ENCODE measurements around the gene SEMA5A. TPM values are rescaled to one million over a fixed set of nuclear protein-coding genes. Genes with fewer than 3 reads are reported as not detected.

Gene SEMA5A
- total and polyA plus RNA-seq, 2 of the 13 experiments (the other 11 are each of a cell fraction or from before 2014, with no cell fraction given), result 0.01 TPM; not detected in 1

- H3K4me2 ChIP-seq (ENCODE audit: low read depth, low read length), result no peak overlapping the region
- POLR2A ChIA-PET, result no interaction called here
- H2AFZ ChIP-seq (ENCODE audit: low read length), result no peak overlapping the region
- H3K27me3 ChIP-seq (ENCODE audit: control insufficient read depth in 1 of 2, insufficient read depth in 2 of 2, low read length in 2 of 2), result no peaks in the 10 kb centered on the region
- H3K9ac ChIP-seq (ENCODE audit: insufficient read depth, low read depth, low read length), result no peak overlapping the region
- no peak for TF ChIP-seq ATRX (CRISPR knock-in tag; IDR thresholded peaks at IDR 0.05; ENCODE audit: borderline replicate concordance)
- no peak for TF ChIP-seq FOXA3 (CRISPR knock-in tag; IDR thresholded peaks at IDR 0.05)
- TF ChIP-seq SUZ12 (IDR thresholded peaks at IDR 0.05; ENCODE audit: low read depth, low read length), result no peak
- TF ChIP-seq, protein P1, sequence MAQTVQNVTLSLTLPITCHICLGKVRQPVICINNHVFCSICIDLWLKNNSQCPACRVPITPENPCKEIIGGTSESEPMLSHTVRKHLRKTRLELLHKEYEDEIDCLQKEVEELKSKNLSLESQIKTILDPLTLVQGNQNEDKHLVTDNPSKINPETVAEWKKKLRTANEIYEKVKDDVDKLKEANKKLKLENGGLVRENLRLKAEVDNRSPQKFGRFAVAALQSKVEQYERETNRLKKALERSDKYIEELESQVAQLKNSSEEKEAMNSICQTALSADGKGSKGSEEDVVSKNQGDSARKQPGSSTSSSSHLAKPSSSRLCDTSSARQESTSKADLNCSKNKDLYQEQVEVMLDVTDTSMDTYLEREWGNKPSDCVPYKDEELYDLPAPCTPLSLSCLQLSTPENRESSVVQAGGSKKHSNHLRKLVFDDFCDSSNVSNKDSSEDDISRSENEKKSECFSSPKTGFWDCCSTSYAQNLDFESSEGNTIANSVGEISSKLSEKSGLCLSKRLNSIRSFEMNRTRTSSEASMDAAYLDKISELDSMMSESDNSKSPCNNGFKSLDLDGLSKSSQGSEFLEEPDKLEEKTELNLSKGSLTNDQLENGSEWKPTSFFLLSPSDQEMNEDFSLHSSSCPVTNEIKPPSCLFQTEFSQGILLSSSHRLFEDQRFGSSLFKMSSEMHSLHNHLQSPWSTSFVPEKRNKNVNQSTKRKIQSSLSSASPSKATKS (CRISPR knock-in tag; IDR thresholded peaks at IDR 0.05), result no peak
- TF ChIP-seq ZNF556 (CRISPR knock-in tag; IDR thresholded peaks at IDR 0.05; ENCODE audit: borderline replicate concordance), result no peak
- no peak for TF ChIP-seq ZSCAN22 (CRISPR knock-in tag; IDR thresholded peaks at IDR 0.05)
- no peak for TF ChIP-seq YY1 (IDR thresholded peaks at IDR 0.05; ENCODE audit: insufficient read depth, insufficient replicate concordance, low read depth, low read length)
- no peak for TF ChIP-seq RBFOX2 (IDR thresholded peaks at IDR 0.05; ENCODE audit: low read depth, low read length)
- no peak for TF ChIP-seq HOXA9 (CRISPR knock-in tag; IDR thresholded peaks at IDR 0.05; ENCODE audit: borderline replicate concordance)
- no peak for TF ChIP-seq RAD51 (IDR thresholded peaks at IDR 0.05; ENCODE audit: borderline replicate concordance)
- TF ChIP-seq RBM39 (IDR thresholded peaks at IDR 0.05; ENCODE audit: low read depth, low read length, poor library complexity, severe bottlenecking), result no peak
- TF ChIP-seq ZNF362 (CRISPR knock-in tag; IDR thresholded peaks at IDR 0.05; ENCODE audit: borderline replicate concordance), result no peak
- TF ChIP-seq ZNF546 (CRISPR knock-in tag; conservative IDR thresholded peaks at IDR 0.05), result no peak
- no peak for TF ChIP-seq RELA (CRISPR knock-in tag; IDR thresholded peaks at IDR 0.05)
- no peak for TF ChIP-seq ZNF121 (CRISPR knock-in tag; IDR thresholded peaks at IDR 0.05)
- TF ChIP-seq POLR2AphosphoS2 (IDR thresholded peaks at IDR 0.05; ENCODE audit: low read depth, low read length), result no peak
- no peak for TF ChIP-seq RXRB (CRISPR knock-in tag; IDR thresholded peaks at IDR 0.05; ENCODE audit: borderline replicate concordance)
- no peak for TF ChIP-seq KAT2B (IDR thresholded peaks at IDR 0.05; ENCODE audit: borderline replicate concordance, low read depth, low read length)
- TF ChIP-seq MAZ (IDR thresholded peaks at IDR 0.05; ENCODE audit: borderline replicate concordance, low read depth, low read length), result no peak
- TF ChIP-seq MAZ (CRISPR knock-in tag; IDR thresholded peaks at IDR 0.05; ENCODE audit: low read depth), result no peak
- H3K4me1 ChIP-seq (ENCODE audit: insufficient read depth, low read length), result no peaks in the 10 kb centered on the region
- BruUV-seq (replicated peaks), result no TSS peak
- H3K36me3 ChIP-seq (replicated peaks in 1 of 2; ENCODE audit: control insufficient read depth in 1 of 2, insufficient read depth in 2 of 2, low read length in 2 of 2), result no peaks in the 10 kb centered on the region
- intact Hi-C loops (cut with micrococcal nuclease; ENCODE audit: unreplicated experiment), result no loop called here
- H3K4me3 ChIP-seq (replicated peaks in 1 of 3; ENCODE audit: insufficient read depth in 1 of 3, low read depth in 2 of 3, low read length in 3 of 3), result no peak overlapping the region
- peaks cover 46% of the 10 kb centered on the region for H3K9me3 ChIP-seq (ENCODE audit: low read length)
- WGBS (ENCODE audit: low lambda C conversion rate), result 5% methylated on average over 3 of the region's 3 CpGs
- H3K79me2 ChIP-seq (ENCODE audit: insufficient read depth, low read length), result no peaks in the 10 kb centered on the region
- in situ Hi-C loops (cut with HindIII; ENCODE audit: extremely low pct_ligation_motif_present, low pct_unique_long_range_greater_than_20kb), result no loop called here
- H4K20me1 ChIP-seq (ENCODE audit: insufficient read depth, low read length), result no peaks in the 10 kb centered on the region
- ATAC-seq (no peak), DNase-seq (ENCODE audit: low spot score) (no peak), FAIRE-seq (no peak)
- CTCF ChIA-PET (ENCODE audit: low intra/inter-chr PET ratio, low total read pairs), result no interaction called here
- H3K27ac ChIP-seq (ENCODE audit: extremely low read length, insufficient read depth, low read length), result no peak overlapping the region
Observed at GRCh38 chr5:9173281-9174048, 372.4 kb downstream of the SEMA5A start.
